HG02610 (cell line): ENCODE data around the gene SLC29A4.
"Not testable (repeated sequence)": the region's sequence is repeated elsewhere in the genome, so short reads cannot be mapped to it uniquely, and the experiment has no call there.

Source experiments
- ATAC-seq: cut with Tn5 transposase; IDR thresholded peaks from one replicate; pipeline ENCODE4 v1.9.1; 2021; ENCODE audit warnings: mild to moderate bottlenecking, moderate library complexity; ENCODE audit not compliant: unreplicated experiment

The SLC29A4 gene

DNA sequence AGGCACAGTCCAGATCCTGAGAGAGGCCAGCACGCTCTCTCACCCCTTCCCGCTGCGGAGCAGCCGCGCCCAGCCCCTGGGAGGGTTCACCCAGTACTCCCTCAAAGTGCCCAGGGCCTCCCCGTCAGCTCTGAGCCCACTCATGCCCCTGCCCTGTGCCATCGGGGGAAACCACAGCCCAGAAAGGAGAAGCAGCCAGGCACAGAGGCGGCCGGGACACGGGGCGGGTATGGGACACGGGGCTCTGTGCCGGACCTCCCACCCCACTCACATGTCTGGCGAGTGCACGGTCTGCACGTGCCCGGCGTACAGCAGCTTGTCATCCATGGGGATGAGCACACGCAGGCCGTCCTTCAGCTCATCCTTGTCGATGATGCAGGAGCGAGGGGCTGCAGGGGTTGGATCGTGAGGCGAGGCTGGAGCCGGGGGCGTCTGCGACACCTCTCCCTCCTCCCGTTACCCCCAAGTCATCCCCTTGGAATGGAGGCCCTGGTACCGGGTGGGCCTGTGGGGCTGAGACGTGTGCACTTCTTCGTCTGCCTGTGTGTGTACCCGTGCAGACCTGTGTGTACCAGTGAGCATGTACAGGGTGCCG, 38.2 kb downstream of the SLC29A4 start:
- no peak for ATAC-seq

DNA sequence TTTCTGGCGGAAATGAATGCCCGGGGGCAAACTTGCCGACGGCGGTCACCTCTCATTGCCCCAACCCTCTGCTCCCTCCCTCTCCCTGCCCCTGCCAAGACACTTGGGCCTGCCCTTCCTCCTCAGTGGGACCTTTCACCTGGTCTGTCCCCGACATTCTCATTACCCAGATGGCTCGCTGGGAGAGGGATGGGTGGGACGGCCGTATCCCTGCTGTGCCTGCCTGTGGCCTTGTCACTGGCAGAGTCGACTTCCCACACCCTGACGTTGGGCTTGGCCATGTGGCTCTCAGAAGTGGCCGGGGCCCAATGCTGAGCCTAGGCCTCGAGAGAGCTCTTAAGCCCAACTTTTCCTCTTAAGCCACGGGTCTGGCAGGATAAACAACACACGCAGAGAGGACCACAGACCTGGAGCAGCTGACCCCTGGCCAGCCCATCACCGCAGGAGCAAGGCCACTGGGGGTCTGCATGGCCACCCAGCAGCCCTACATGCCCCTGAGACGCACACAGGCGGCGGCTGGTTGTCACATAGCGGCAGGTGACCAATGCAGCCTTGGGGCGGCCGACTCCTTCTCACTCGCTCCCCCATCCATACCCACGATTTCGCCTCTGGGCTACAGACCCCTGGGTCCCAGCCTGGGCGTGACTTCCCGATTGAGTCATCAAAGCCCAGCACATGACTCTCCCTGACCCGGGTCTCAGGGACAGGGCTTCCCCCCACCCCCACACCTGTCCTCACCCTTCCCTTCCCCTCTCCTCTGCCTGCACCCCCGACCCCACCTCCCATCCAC, 40.1 kb downstream of the SLC29A4 start:
- no peak for ATAC-seq

- not testable (repeated sequence) for ATAC-seq
These were observed 41.3 kb downstream of the SLC29A4 start for GRCh38 chr7:5323800-5324781.

- ATAC-seq, result no peak
These were observed 42.2 kb downstream of the SLC29A4 start for GRCh38 chr7:5324961-5325360.

- ATAC-seq, result no peak
These were observed 47.5 kb downstream of the SLC29A4 start for GRCh38 chr7:5330288-5330687.

- ATAC-seq, result no peak
These were observed 49.8 kb downstream of the SLC29A4 start for GRCh38 chr7:5332579-5332978.

GRCh38 chr7:5333121-5334045, 50.6 kb downstream of the SLC29A4 start:
- ATAC-seq, result no peak

GRCh38 chr7:5334671-5335070, 51.9 kb downstream of the SLC29A4 start:
- no peak for ATAC-seq

DNA sequence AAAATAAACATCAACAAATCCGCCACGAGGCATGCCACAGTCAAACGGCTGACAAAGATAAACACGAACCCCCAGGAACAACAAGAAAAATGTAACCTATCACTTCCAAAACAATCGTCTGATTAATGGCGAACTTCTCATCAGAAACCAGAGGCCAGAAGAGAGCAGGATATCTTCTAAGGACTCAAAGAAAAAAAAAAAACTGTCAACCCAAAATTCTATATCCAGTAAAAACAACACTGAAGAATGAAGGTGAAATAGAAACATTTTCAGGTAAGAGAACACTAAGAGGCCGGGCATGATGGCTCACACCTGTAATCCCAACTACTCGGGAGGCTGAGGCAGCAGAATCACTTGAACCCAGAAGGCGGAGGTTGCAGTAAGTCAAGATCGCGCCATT, 54.3 kb downstream of the SLC29A4 start:
- no peak for ATAC-seq

DNA sequence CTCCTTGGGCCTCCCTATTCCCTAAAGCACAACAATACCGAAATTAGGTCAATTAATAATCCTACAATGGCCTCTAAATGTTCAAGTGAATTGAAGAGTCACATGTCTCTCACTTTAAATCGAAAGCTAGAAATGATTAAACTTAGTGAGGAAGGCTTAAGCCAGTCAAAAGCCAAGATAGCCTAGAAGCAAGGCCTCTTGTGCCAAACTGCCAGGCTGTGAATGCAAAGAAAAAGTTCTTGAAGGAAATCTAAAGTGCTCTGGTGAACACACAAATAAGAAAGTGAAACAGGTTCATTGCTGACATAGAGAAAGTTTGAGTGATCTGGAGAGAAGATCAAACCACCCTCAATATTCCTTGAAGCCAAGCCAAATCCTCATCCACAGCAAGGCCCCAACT, 57.2 kb downstream of the SLC29A4 start:
- ATAC-seq, result no peak

DNA sequence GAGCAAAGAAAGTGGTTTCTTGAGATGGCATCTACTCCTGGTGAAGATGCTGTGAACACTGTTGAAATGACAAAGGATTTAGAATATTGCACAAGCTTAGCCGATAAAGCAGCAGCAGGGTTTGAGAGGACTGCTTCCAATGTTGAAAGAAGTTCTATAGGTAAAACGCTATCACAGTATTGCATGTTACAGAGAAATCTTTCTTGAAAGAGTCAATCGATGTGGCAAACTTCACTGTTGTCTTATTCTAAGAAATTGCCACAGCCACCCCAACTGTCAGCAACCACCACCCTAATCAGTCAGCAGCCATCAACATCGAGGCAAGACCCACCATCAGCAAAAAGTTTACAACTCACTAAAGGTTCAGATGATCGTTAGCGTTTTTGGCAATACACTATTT, 59.9 kb downstream of the SLC29A4 start:
- ATAC-seq, result no peak

DNA sequence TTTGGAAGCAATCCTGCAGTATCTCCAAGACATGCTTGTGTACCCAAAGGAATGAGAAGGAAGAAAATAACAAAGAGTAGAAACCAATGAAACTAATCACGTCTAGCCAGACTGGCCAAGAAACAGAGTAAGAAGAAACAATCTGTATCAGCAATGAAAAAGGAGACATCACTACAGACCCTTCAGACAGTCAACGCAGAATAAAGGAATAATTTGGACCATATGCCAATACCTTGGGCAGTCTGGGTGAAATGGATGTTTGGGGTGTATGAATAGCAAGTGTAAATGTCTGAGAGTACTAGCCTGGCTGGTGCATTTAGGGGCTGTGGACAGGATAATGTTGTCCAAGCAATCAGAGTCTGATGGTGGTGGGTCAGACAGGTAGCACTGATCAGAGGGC, 61.1 kb downstream of the SLC29A4 start:
- no peak for ATAC-seq

DNA sequence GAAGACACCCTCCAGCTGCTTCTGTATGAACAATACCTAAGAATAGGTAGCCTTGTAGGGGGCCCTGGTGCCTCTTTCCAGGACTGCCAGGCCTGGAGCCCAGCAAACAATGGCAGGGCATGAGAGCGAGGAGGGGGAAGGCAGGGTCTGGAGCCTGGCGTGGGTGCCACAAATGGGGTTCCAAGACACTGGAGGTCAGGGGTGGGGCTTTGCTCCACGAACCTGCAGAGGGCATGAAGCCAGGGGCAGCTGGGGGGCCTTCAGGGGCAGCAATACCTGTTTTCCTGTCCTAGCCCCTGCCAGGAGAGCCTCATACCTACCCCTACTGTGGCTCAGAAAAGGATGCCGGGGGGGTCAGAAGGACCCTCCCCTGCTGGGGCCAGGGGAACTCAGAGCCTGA, 61.6 kb downstream of the SLC29A4 start:
- no peak for ATAC-seq

DNA sequence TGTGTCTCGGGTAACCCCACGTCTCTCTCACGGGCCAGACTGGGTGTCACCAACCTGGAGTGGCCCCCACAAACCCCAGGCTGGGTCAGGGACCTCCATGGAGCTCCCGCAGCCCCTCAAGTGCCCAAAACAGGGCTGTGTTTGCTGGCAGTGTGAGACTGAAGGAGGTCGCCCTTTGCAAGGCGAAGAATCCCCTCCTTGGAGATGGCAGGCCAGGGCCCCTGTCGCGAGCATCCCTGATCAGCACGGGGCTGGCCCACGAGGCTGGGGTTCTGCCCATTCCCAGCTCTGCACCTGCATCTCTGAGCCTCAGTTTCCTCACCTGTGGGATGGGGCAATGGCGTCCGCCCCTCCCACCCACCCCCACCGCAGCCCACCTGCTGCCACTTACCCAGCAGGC, 62.4 kb downstream of the SLC29A4 start:
- no peak for ATAC-seq

GRCh38 chr7:5345671-5346070, 62.9 kb downstream of the SLC29A4 start:
- no peak for ATAC-seq

GRCh38 chr7:5348134-5349004, 65.6 kb downstream of the SLC29A4 start:
- ATAC-seq, result no peak

DNA sequence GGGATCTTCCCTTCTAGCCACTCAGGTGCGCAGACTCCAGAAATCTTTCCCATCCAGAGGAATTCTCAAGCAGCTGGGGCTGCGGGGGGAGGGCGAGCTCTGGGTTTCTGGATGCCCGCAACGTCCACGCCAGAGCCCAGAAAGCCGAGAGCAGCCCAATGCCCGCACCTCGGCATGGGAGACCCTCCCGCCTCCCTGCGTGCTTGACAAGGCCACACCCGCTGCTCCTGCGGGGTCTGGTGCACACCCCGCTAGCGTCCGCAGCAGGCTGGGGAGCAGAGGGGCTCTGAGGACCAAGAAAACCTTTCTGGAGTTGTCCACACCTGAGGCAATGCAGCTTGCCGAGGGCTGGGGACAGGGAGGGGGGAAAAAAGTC, 66.2 kb downstream of the SLC29A4 start:
- no peak for ATAC-seq

DNA sequence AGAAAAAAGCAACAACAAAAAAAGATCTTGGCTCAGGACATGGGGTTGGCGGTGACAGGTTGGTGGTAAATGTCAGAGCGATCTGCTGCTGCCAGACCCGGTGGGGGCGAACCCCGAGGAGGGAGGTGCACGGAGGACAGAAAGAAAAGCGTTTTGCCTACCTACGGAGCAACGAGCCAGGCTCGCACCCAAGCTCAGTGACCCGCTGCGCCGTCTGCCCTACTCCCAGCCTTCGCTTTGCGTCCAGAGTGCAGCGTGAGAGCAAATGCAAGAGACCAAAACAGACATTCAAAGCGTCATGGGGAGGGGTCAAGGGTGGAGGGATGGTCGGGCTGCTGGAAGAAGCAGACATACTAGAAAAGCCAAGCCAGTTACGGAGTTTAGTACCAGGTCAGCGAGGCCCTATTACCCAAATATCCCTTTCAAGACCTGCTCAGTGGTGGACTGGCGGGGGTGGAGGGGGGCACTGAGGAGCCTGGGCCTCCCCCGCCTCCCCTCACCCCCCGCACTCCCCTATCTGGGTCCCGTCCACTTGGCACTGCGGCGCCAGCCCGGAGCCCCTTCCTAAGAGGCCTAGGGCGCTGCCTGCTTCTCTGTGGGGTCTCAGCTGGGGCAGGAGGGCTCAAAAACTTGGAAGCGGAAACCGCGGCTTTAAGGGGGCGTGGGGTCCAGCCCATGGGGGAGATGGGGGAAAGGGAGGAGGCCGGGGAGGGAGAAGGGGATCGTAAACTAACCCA, 66.9 kb downstream of the SLC29A4 start:
- ATAC-seq, result no peak

GRCh38 chr7:5350174-5350463, 67.4 kb downstream of the SLC29A4 start:
- no peak for ATAC-seq
